Sigmoid colon (tissue), 4 donors: ENCODE results near the gene LHPP.

ENCODE experiments used
- EP300 ChIP-seq, 4 donors: sonication (generic); formaldehyde crosslinking; IDR thresholded peaks; one replicate each; pipeline ENCODE4 v1.6.1; 2017; ENCODE audit warnings: antibody characterized with exemption in 4 of 4
- POLR2A ChIP-seq, 2 donors: fragments of 450-650 bp; IDR thresholded peaks; one replicate each; pipeline ENCODE4 v1.6.1; 2016; ENCODE audit warnings: antibody characterized with exemption in 2 of 2, mild to moderate bottlenecking in 2 of 2, moderate library complexity in 2 of 2
- POLR2AphosphoS5 ChIP-seq, 4 donors: sonication (generic); formaldehyde crosslinking; IDR thresholded peaks; one replicate each; pipeline ENCODE4 v1.6.1; 2017; ENCODE audit warnings: antibody characterized with exemption in 4 of 4
- TF ChIP-seq, protein P1 (sequence below), 4 experiments: fragments of 450-650 bp in 3 of 4; fragments of 200-600 bp in 1 of 4; IDR thresholded peaks; one replicate each; pipeline ENCODE4 v1.5.1; 2016 to 2019; ENCODE audit warnings: antibody characterized with exemption in 4 of 4, mild to moderate bottlenecking in 3 of 4, moderate library complexity in 2 of 4

GRCh38 chr10:124458473-124458872 lies 3.1 kb upstream of the LHPP start:
- TF ChIP-seq EP300 (IDR thresholded peaks at IDR 0.05) (no peak), POLR2A (IDR thresholded peaks at IDR 0.05) (no peak), POLR2AphosphoS5 (IDR thresholded peaks at IDR 0.05) (no peak)
- TF ChIP-seq, protein P1, sequence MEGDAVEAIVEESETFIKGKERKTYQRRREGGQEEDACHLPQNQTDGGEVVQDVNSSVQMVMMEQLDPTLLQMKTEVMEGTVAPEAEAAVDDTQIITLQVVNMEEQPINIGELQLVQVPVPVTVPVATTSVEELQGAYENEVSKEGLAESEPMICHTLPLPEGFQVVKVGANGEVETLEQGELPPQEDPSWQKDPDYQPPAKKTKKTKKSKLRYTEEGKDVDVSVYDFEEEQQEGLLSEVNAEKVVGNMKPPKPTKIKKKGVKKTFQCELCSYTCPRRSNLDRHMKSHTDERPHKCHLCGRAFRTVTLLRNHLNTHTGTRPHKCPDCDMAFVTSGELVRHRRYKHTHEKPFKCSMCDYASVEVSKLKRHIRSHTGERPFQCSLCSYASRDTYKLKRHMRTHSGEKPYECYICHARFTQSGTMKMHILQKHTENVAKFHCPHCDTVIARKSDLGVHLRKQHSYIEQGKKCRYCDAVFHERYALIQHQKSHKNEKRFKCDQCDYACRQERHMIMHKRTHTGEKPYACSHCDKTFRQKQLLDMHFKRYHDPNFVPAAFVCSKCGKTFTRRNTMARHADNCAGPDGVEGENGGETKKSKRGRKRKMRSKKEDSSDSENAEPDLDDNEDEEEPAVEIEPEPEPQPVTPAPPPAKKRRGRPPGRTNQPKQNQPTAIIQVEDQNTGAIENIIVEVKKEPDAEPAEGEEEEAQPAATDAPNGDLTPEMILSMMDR (IDR thresholded peaks at IDR 0.05) = no peak
